Activated T-cell treated with anti-CD3 and anti-CD28 coated beads for 4 hours (primary cell): ENCODE results near the gene SRA1.
"Not testable (repeated sequence)": the region's sequence is repeated elsewhere in the genome, so short reads cannot be mapped to it uniquely, and the experiment has no call there.

Experiments used
- DNase-seq: peaks from one replicate; pipeline ENCODE4 v3.0.0-alpha.2; 2020

SRA1 gene

GRCh38 chr5:140557136-140557805, at the start of gene SRA1:
Gene SRA1, minus strand, starts transcription at chr5:140557473. Its CDS starts 21 bp downstream, at chr5:140557452.
- DNase-seq = peak; percentile 69

DNA sequence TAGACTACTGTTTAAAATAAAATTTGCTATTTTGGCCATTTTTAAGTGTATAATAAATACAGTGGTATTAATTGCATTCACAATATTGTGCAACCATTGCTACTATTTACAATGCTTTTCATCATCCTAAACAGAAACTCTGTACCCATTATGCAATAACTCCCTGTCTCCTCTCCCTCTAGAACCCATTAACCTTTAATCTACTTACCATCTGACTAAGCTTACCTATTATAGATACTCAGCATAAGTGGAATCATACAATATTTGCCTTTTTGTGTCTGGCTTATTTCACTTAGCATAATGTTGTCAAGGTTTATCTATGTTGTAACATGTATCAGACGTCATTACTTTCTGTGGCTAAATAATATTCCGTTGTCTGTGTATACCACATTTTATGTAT, 49.8 kb upstream of the SRA1 start:
- no peak for DNase-seq

DNA sequence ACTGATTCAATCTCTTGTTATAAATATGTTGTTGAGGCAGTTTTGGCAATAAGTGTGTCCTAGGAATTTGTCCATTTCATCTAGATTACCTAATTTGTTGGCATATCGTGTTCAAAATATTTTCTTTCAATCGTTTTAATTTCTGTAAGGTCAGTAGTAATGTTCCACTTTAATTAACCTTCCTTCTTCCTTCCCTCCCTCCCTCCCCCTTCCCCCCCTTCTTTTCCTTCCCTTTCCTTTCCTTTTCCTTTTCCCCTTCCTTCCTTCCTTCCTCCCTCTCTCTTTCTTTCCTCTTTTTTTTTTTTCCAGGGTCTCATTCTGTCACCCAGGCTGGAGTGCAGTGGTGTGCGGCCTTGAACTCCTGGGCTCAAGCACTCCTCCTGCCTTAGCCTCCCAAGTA, 48.6 kb upstream of the SRA1 start:
- DNase-seq = no peak

- no peak for DNase-seq
Measured at GRCh38 chr5:140603734-140604133, 46.5 kb upstream of the SRA1 start.

DNA sequence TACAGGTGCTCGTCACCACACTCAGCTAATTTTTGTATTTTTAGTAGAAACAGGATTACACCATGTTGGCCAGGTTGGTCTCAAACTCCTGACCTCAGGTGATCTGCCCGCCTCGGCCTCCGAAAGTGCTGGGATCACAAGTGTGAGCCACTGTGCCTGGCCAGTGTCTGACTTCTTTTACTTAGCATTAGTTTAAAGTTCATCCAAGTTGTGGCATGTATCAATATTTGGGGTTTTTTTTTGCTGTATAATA, 46.1 kb upstream of the SRA1 start:
- DNase-seq = not testable (repeated sequence)

DNA sequence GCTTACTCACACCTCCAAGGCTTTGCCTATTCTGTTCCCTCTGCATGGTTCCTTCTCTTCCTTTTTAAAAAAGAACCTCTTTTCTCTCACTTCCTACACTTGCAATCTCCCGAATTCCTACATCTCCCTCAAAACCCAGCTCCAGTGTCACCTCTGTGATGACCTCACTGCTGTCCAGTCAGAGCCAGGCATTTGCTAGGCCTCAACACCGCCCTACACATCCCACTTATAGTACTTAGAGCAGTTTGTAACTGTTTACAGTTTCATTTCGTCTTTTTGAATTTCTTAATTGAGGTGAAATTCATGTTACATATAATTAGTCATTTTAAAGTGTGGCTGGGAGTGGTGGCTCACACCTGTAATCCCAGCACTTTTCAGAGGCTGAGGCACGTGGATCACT, 44.9 kb upstream of the SRA1 start:
- no peak for DNase-seq

DNA sequence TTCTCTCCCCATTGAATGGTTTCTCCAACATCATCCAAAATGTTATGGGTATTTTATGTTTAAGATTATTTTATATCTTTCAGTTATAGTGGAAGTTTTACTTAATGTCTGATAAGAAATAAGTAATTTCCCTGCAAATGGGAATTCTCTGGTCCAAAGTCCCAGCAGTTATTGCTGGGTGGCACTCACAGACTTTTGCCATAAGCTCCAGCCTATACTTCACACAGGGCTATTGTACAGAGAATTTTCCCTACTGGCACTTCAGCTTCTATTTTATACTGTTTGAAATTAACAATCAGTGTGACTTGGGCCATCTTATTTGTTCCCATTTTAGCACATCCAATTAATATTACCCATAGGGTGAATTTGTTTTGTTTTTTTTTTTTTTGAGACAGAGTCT, 42.8 kb upstream of the SRA1 start:
- no peak for DNase-seq

- DNase-seq = no peak
Measured at GRCh38 chr5:140598836-140599235, 41.6 kb upstream of the SRA1 start.

DNA sequence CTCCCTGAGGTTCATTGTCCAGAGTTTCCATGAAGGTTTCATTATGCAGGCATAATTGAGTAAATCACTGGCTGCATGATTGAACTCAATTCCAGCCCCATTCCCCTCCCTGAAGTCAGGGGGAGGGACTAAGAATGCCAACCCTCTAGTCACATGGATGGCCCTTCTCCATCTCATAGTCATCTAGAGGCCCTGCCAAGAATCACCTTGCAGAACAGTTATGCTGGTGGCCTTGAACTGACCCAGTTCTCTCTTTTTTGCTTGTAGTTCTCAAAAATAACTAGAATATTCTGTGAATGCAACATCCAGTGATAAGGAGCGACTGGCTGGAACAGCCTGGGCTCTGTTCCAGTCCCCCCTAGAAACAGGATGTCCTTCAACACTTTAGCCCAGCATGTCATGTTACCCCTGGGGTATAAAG, 39.1 kb upstream of the SRA1 start:
- DNase-seq = no peak

DNA sequence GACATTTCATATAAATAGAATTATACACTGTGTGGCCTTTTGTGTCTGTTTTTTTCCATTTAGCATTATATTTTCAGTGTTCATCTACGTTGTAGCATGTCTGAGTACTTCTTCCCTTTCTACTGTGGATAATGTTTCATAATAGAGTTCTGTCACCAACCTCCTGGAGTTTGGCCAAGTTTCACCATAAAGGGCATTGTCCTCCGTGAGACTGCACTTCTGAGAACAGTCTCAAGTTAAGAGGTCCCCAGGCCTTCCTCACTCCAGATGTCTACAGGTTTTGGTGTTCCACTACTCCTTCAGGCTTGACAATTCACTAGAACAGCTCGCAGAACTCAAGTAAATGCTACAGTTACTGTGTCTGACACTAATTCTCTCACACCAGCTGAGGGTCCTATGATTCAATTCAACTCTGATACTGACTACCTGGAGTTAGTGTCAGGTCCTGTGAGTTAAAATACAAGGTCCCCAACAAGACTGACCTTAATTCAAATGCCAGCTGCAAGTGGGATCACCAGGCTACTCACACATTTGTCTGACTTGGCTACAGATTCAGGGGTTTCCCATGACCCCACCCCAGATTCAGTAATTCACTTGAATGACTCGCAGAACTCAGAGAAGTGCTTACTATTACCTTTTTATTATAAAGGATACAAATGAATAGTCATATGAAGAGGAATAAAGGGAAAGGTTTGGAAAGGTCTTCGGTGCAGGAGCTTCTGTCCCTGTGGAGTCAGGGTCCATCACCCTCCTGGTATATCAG, 38.4 kb upstream of the SRA1 start:
- no peak for DNase-seq

- no peak for DNase-seq
Measured at GRCh38 chr5:140594169-140594568, 36.9 kb upstream of the SRA1 start.

GRCh38 chr5:140593070-140593469, 35.8 kb upstream of the SRA1 start:
- not testable (repeated sequence) for DNase-seq

- DNase-seq = no peak
Measured at GRCh38 chr5:140591747-140592372, 34.6 kb upstream of the SRA1 start.

- no peak for DNase-seq
Measured at GRCh38 chr5:140590861-140591260, 33.6 kb upstream of the SRA1 start.

DNA sequence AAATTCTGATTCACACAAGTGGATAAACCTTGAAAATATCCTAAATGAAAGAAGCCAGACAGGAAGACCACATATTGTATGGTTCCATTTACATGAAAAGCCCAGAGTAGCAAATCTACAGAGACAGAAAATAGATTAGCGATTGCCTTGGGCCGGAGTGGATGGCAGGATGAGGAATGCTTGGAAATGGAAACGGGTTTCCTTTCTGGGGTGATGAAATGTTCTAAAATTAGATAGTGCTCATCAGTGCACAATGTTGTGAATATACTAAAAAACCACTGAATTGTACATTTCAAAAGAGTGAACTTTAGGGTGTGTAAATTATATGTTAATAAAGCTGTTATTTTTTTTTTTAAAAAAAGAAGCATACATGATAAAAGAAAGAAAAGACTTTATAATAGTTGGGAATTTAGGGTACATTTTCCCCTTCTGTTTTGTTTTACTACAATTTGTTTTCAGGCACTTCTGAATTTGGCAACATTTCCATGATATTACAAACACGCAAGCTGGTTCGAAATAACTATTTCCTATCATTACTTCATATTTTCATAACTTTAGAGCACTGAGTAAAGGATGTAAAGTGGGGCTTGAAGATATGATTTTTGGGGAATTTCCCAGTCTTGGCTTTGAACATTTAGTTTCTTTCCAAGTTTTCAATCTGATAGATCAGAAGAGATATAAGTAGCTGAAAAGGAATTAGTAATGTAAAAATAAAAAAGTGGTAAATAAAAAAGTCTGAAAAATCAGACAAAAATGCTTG, 31.2 kb upstream of the SRA1 start:
- DNase-seq = no peak

GRCh38 chr5:140587495-140587894, 30.2 kb upstream of the SRA1 start:
- DNase-seq = no peak

DNA sequence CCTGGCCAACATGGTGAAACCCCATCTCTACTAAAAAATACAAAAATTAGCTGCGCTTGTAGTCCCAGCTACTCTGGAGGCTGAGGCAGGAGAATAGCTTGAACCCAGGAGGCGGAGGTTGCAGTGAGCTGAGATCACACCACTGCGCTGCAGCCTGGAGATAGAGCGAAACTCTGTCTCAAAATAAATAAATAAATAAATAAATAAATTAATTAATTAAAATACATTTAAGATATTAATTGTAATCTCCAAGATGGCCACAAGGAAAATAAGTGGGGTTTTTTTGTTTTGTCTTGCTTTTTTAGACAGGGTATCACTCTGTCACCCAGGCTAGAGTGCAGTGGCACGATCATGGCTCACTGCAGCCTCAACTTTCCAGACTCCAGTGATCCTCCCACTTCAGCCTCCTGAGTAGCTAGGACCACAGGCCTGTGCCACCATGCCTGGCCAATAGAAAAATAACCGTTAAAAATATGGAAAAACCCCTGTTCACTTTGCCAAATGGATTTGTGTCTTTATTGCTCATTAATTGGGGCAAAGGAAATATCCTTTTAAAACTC, 22.0 kb upstream of the SRA1 start:
- DNase-seq = not testable (repeated sequence)

- DNase-seq = no peak
Measured at GRCh38 chr5:140576776-140577201, 19.5 kb upstream of the SRA1 start.

GRCh38 chr5:140575309-140575708, 18.0 kb upstream of the SRA1 start:
- DNase-seq = no peak

GRCh38 chr5:140574165-140574564, 16.9 kb upstream of the SRA1 start:
- no peak for DNase-seq

- no peak for DNase-seq
Measured at GRCh38 chr5:140573683-140574082, 16.4 kb upstream of the SRA1 start.

DNA sequence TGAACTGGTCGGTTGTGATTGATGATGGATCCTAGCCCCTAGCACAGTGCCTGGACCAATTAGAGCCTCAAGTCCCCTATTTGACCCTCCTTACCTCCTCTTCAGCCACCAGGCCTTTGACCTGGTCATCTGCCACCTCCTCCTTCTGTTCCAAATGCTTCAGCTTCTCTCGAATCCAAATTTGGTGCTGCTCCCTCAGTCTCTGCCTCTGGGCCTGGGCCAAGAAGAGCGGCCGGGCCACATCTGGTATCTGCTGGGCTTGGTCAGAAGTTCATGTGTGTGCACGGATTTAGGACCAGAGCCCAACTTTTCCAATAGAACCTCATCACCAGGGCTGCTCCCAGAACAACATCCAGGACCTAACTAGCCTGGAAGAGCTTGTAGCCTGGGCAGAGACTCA, 13.8 kb upstream of the SRA1 start:
- DNase-seq = no peak

GRCh38 chr5:140570488-140570887, 13.2 kb upstream of the SRA1 start:
- DNase-seq = no peak
